Measurements from ENCODE around the gene TMEM231. TPM values are rescaled to one million over a fixed set of nuclear protein-coding genes. Genes with fewer than 3 reads are reported as not detected.

The TMEM231 gene
- total and polyA plus RNA-seq, 9 of the 15 experiments (the other 6 are each of a cell fraction or from before 2014, with no cell fraction given): 1.6 to 27.6 (median 9.1) TPM

DNA sequence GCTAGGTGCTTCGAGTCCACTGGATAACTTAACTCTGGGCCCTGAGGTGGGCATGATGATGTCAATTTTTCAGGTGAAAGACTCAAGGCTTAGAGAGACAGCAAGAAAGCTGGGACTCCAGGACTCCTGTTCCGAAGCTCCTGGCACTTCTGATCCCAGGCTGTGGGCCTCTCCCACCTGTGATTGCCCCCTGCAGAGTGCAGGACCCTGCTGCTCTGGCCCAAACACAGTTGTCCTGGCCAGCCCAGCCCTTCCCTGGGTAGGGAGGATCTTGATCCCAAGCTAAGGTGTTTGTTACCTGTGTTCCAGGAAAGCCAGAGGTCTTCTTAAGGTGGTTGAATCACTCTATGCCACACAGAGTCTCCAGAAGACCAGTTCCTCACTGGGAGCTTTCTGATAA, 23.3 kb downstream of the TMEM231 start:
- H3K4me1 ChIP-seq (replicated peaks in 1 of 2; ENCODE audit: control insufficient read depth in 2 of 2, insufficient read depth in 2 of 2, low read length in 2 of 2): peaks cover 0 to 23% of the 10 kb centered on the region in 2 experiments; a peak in 1 of 5 replicates
- no peaks in the 10 kb centered on the region for H3K79me2 ChIP-seq (ENCODE audit: control insufficient read depth, insufficient read depth, low read length)
- peaks cover 4% of the 10 kb centered on the region; the same call in 1 of the 2 replicates for H4K20me1 ChIP-seq (replicated peaks; ENCODE audit: control insufficient read depth, insufficient read depth, low read length)
- H3K9ac ChIP-seq (ENCODE audit: insufficient read depth in 1 of 2, low read depth in 2 of 2, low read length in 2 of 2): no peak overlapping the region
- no TSS peak for BruUV-seq (replicated peaks)
- ChIA-PET CTCF (ENCODE audit: low intra/inter-chr PET ratio) (no interaction called here), POLR2A (interaction anchor here (1.5 to 5.1 kb wide), 2 partner anchors 10 to 90 kb away, joined by 3 to 27 read pairs; partner anchors contain the start of gene ADAT1)
- no peak overlapping the region for H3K4me2 ChIP-seq (ENCODE audit: insufficient read depth, low read length)
- TF ChIP-seq, protein P1, sequence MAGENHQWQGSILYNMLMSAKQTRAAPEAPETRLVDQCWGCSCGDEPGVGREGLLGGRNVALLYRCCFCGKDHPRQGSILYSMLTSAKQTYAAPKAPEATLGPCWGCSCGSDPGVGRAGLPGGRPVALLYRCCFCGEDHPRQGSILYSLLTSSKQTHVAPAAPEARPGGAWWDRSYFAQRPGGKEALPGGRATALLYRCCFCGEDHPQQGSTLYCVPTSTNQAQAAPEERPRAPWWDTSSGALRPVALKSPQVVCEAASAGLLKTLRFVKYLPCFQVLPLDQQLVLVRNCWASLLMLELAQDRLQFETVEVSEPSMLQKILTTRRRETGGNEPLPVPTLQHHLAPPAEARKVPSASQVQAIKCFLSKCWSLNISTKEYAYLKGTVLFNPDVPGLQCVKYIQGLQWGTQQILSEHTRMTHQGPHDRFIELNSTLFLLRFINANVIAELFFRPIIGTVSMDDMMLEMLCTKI (IDR thresholded peaks at IDR 0.05; ENCODE audit: partially characterized antibody): no peak
- no peak for TF ChIP-seq ZNF57 (CRISPR knock-in tag; IDR thresholded peaks at IDR 0.05)
- TF ChIP-seq LEF1 (IDR thresholded peaks at IDR 0.05): no peak
- no peak for TF ChIP-seq BRD9 (IDR thresholded peaks at IDR 0.05; ENCODE audit: low read depth, partially characterized antibody)
- TF ChIP-seq EP400 (IDR thresholded peaks at IDR 0.05): no peak
- TF ChIP-seq SIN3A (IDR thresholded peaks at IDR 0.05; ENCODE audit: borderline replicate concordance in 2 of 2, control insufficient read depth in 1 of 2, low read depth in 2 of 2, low read length in 2 of 2): no peak
- TF ChIP-seq SMARCB1 (IDR thresholded peaks at IDR 0.05; ENCODE audit: insufficient read length, low read depth): no peak
- TF ChIP-seq CXXC5 (CRISPR knock-in tag; IDR thresholded peaks at IDR 0.05): no peak
- TF ChIP-seq TCF7L2 (IDR thresholded peaks at IDR 0.05; ENCODE audit: low read depth, low read length): no peak
- TF ChIP-seq EWSR1 (IDR thresholded peaks at IDR 0.05; ENCODE audit: borderline replicate concordance, low read depth, partially characterized antibody): no peak
- no peak for TF ChIP-seq ZNF668 (CRISPR knock-in tag; IDR thresholded peaks at IDR 0.05)
- TF ChIP-seq STAT5B (CRISPR knock-in tag; IDR thresholded peaks at IDR 0.05): no peak
- TF ChIP-seq, protein P2, sequence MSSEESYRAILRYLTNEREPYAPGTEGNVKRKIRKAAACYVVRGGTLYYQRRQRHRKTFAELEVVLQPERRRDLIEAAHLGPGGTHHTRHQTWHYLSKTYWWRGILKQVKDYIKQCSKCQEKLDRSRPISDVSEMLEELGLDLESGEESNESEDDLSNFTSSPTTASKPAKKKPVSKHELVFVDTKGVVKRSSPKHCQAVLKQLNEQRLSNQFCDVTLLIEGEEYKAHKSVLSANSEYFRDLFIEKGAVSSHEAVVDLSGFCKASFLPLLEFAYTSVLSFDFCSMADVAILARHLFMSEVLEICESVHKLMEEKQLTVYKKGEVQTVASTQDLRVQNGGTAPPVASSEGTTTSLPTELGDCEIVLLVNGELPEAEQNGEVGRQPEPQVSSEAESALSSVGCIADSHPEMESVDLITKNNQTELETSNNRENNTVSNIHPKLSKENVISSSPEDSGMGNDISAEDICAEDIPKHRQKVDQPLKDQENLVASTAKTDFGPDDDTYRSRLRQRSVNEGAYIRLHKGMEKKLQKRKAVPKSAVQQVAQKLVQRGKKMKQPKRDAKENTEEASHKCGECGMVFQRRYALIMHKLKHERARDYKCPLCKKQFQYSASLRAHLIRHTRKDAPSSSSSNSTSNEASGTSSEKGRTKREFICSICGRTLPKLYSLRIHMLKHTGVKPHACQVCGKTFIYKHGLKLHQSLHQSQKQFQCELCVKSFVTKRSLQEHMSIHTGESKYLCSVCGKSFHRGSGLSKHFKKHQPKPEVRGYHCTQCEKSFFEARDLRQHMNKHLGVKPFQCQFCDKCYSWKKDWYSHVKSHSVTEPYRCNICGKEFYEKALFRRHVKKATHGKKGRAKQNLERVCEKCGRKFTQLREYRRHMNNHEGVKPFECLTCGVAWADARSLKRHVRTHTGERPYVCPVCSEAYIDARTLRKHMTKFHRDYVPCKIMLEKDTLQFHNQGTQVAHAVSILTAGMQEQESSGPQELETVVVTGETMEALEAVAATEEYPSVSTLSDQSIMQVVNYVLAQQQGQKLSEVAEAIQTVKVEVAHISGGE (CRISPR knock-in tag; IDR thresholded peaks at IDR 0.05): no peak
- TF ChIP-seq TSC22D4 (tag; IDR thresholded peaks at IDR 0.05): no peak
- TF ChIP-seq MEF2D (tag; conservative IDR thresholded peaks at IDR 0.05; ENCODE audit: low read depth): no peak
- peaks cover 26 to 58% of the 10 kb centered on the region in 2 experiments for H3K27me3 ChIP-seq (ENCODE audit: control insufficient read depth in 2 of 2, insufficient read depth in 2 of 2, low read length in 2 of 2)
- H3K4me3 ChIP-seq: no peak overlapping the region
- no peaks in the 10 kb centered on the region for H3K9me1 ChIP-seq (ENCODE audit: control insufficient read depth, insufficient read depth, low read length)
- H3K27ac ChIP-seq (ENCODE audit: extremely low read depth, low read depth, low read length): no peak overlapping the region
- FAIRE-seq (peak; percentile 15), DNase-seq (ENCODE audit: extremely low read depth in 1 of 4, low spot score in 3 of 4) (no peak), ATAC-seq (no peak)
- intact Hi-C loops (cut with micrococcal nuclease) (no loop called here), in situ Hi-C loops (cut with MboI) (no loop called here)
- H2AFZ ChIP-seq (ENCODE audit: low read depth, low read length): no peak overlapping the region
- WGBS (ENCODE audit: insufficient coverage, low coverage, missing lambda C conversion rate): 0% methylated on average over 2 of the region's 2 CpGs
- no peaks in the 10 kb centered on the region for H3K36me3 ChIP-seq (ENCODE audit: control insufficient read depth, insufficient read depth, low read length)
- H3K9me3 ChIP-seq (replicated peaks; ENCODE audit: control insufficient read depth, insufficient read depth, low read depth, low read length): no peaks in the 10 kb centered on the region
